Suprapubic skin (tissue), 4 donors: ENCODE measurements around the gene SPECC1L.
"Not testable (repeated sequence)": the region's sequence is repeated elsewhere in the genome, so short reads cannot be mapped to it uniquely, and the experiment has no call there.

Experiments
- EP300 ChIP-seq: sonication (generic); formaldehyde crosslinking; IDR thresholded peaks from one replicate; pipeline ENCODE4 v1.6.1; 2017; ENCODE audit warnings: antibody characterized with exemption
- POLR2A ChIP-seq, 2 donors: fragments of 450-650 bp; IDR thresholded peaks; one replicate each; pipeline ENCODE4 v1.6.1; 2017; ENCODE audit warnings: antibody characterized with exemption in 2 of 2, mild to moderate bottlenecking in 2 of 2, moderate library complexity in 2 of 2
- POLR2AphosphoS5 ChIP-seq, 3 donors: sonication (generic); formaldehyde crosslinking; IDR thresholded peaks; one replicate each; pipeline ENCODE4 v1.6.1; 2017; ENCODE audit warnings: antibody characterized with exemption in 3 of 3
- TF ChIP-seq, protein P1 (sequence below), 2 donors: fragments of 200-600 bp in 1 of 2; fragments of 450-650 bp in 1 of 2; sonication (generic) in 1 of 2; IDR thresholded peaks; one replicate each; pipeline ENCODE4 v1.5.1; 2016 to 2019; ENCODE audit warnings: antibody characterized with exemption in 2 of 2, mild to moderate bottlenecking in 1 of 2, moderate library complexity in 1 of 2

DNA sequence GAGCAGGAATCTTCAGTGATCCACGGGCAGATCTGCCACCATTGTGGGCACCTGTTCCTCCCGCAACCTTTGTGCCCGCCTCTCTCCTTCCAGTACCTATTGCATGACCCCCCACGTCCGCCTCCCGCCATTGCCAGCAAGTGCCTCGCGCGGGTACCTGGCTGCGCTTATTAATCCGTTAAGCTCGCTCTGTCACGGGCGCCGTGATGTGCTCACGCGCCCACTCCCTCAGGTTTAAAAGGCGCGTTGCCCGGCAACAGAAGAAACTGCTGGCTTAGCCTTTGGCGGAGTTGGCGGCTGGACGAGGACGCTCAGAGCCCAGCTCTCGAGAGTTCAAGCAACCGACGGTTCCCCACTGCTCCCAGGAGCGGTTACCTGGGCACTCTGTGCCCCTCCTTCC, 19.3 kb upstream of the SPECC1L start:
- TF ChIP-seq, protein P1, sequence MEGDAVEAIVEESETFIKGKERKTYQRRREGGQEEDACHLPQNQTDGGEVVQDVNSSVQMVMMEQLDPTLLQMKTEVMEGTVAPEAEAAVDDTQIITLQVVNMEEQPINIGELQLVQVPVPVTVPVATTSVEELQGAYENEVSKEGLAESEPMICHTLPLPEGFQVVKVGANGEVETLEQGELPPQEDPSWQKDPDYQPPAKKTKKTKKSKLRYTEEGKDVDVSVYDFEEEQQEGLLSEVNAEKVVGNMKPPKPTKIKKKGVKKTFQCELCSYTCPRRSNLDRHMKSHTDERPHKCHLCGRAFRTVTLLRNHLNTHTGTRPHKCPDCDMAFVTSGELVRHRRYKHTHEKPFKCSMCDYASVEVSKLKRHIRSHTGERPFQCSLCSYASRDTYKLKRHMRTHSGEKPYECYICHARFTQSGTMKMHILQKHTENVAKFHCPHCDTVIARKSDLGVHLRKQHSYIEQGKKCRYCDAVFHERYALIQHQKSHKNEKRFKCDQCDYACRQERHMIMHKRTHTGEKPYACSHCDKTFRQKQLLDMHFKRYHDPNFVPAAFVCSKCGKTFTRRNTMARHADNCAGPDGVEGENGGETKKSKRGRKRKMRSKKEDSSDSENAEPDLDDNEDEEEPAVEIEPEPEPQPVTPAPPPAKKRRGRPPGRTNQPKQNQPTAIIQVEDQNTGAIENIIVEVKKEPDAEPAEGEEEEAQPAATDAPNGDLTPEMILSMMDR (IDR thresholded peaks at IDR 0.05): not testable (repeated sequence)
- not testable (repeated sequence) for TF ChIP-seq POLR2A (IDR thresholded peaks at IDR 0.05); EP300; POLR2AphosphoS5 (IDR thresholded peaks at IDR 0.05)
